Measurements from ENCODE around the gene CCDC154. TPM values are rescaled to one million over a fixed set of nuclear protein-coding genes. Genes with fewer than 3 reads are reported as not detected.

CCDC154 gene
- total and polyA plus RNA-seq, 9 of the 15 experiments (the other 6 are each of a cell fraction or from before 2014, with no cell fraction given), result 0.15 to 1.4 (median 0.20) TPM; not detected in 5

GRCh38 chr16:1492923-1493745, 48.8 kb upstream of the CCDC154 start, which contains the start of gene TELO2 (continued):
- peak; percentile 18 to 90; a peak in 2 of 4 replicates for TF ChIP-seq SIN3A (IDR thresholded peaks at IDR 0.05; ENCODE audit: borderline replicate concordance in 2 of 2, control insufficient read depth in 1 of 2, low read depth in 2 of 2, low read length in 2 of 2)
- peak; percentile 76 for TF ChIP-seq USF1 (CRISPR knock-in tag; IDR thresholded peaks at IDR 0.05)
- TF ChIP-seq EGR1 (conservative IDR thresholded peaks at IDR 0.05), result peak; percentile 72
- TF ChIP-seq SUPT5H (IDR thresholded peaks at IDR 0.05), result peak; percentile 74
- TF ChIP-seq ATF6 (CRISPR knock-in tag; IDR thresholded peaks at IDR 0.05), result peak; percentile 25; the same call in 1 of the 2 replicates
- no peak for TF ChIP-seq NFE2 (IDR thresholded peaks at IDR 0.05; ENCODE audit: low read depth)
- no peak for TF ChIP-seq SRSF3 (IDR thresholded peaks at IDR 0.05; ENCODE audit: insufficient read depth, low read length)
- TF ChIP-seq CXXC5 (CRISPR knock-in tag; IDR thresholded peaks at IDR 0.05), result peak; percentile 84
- peak; percentile 38 for TF ChIP-seq NUFIP1 (IDR thresholded peaks at IDR 0.05; ENCODE audit: partially characterized antibody)
- TF ChIP-seq STAT5A (IDR thresholded peaks at IDR 0.05; ENCODE audit: borderline replicate concordance, low read length), result no peak
- TF ChIP-seq ZFP91 (CRISPR knock-in tag; IDR thresholded peaks at IDR 0.05), result no peak
- no peak for TF ChIP-seq ZNF134 (CRISPR knock-in tag; conservative IDR thresholded peaks at IDR 0.05)
- peak; percentile 95 for TF ChIP-seq MYC (IDR thresholded peaks at IDR 0.05; ENCODE audit: low read depth, low read length)
- peak; percentile 86; the same call in 1 of the 2 replicates for TF ChIP-seq MYC (CRISPR knock-in tag; IDR thresholded peaks at IDR 0.05; ENCODE audit: borderline replicate concordance, low read depth)
- TF ChIP-seq CBX5 (IDR thresholded peaks at IDR 0.05; ENCODE audit: borderline replicate concordance, low read depth), result no peak
- TF ChIP-seq ZKSCAN8 (CRISPR knock-in tag; IDR thresholded peaks at IDR 0.05), result no peak
- no peak for TF ChIP-seq NFRKB (IDR thresholded peaks at IDR 0.05; ENCODE audit: low read depth)
- TF ChIP-seq KDM2B (CRISPR knock-in tag; IDR thresholded peaks at IDR 0.05), result peak; percentile 9; the same call in 1 of the 2 replicates
- TF ChIP-seq, protein P1, sequence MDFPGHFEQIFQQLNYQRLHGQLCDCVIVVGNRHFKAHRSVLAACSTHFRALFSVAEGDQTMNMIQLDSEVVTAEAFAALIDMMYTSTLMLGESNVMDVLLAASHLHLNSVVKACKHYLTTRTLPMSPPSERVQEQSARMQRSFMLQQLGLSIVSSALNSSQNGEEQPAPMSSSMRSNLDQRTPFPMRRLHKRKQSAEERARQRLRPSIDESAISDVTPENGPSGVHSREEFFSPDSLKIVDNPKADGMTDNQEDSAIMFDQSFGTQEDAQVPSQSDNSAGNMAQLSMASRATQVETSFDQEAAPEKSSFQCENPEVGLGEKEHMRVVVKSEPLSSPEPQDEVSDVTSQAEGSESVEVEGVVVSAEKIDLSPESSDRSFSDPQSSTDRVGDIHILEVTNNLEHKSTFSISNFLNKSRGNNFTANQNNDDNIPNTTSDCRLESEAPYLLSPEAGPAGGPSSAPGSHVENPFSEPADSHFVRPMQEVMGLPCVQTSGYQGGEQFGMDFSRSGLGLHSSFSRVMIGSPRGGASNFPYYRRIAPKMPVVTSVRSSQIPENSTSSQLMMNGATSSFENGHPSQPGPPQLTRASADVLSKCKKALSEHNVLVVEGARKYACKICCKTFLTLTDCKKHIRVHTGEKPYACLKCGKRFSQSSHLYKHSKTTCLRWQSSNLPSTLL (IDR thresholded peaks at IDR 0.05), result peak; percentile 72; the same call in 1 of the 2 replicates
- TF ChIP-seq, protein P2, sequence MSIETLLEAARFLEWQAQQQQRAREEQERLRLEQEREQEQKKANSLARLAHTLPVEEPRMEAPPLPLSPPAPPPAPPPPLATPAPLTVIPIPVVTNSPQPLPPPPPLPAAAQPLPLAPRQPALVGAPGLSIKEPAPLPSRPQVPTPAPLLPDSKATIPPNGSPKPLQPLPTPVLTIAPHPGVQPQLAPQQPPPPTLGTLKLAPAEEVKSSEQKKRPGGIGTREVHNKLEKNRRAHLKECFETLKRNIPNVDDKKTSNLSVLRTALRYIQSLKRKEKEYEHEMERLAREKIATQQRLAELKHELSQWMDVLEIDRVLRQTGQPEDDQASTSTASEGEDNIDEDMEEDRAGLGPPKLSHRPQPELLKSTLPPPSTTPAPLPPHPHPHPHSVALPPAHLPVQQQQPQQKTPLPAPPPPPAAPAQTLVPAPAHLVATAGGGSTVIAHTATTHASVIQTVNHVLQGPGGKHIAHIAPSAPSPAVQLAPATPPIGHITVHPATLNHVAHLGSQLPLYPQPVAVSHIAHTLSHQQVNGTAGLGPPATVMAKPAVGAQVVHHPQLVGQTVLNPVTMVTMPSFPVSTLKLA (conservative IDR thresholded peaks at IDR 0.05), result peak; percentile 98 to 99
